ENCODE data around the gene MAGI3.

- no peak for TF ChIP-seq CTCF (IDR thresholded peaks at IDR 0.05; ENCODE audit: low read length)
- no peak for TF ChIP-seq EZH2 (IDR thresholded peaks at IDR 0.05; ENCODE audit: borderline replicate concordance, low read length)
Observed at GRCh38 chr1:113369699-113370098, 20.6 kb upstream of the MAGI3 start.

All from OCI-LY1 (cell line).